Measurements from ENCODE around the gene BFSP1.

GRCh38 chr20:17457588-17458190, 73.5 kb downstream of the BFSP1 start:
- TF ChIP-seq CTCF (tag by site-specific recombination; IDR thresholded peaks at IDR 0.05), result no peak
- no peak for TF ChIP-seq ZFP37 (tag by site-specific recombination; IDR thresholded peaks at IDR 0.05)
- no peak for TF ChIP-seq ELK4 (IDR thresholded peaks at IDR 0.05; ENCODE audit: borderline replicate concordance, low read depth, low read length)
